Measurements from ENCODE around the gene CCL20.

- TF ChIP-seq SIN3A (IDR thresholded peaks at IDR 0.05; ENCODE audit: borderline replicate concordance, insufficient read depth, low read length): no peak
- TF ChIP-seq TAF1 (IDR thresholded peaks at IDR 0.05; ENCODE audit: borderline replicate concordance, insufficient read depth, low read length): no peak
- TF ChIP-seq POLR2AphosphoS5 (IDR thresholded peaks at IDR 0.05; ENCODE audit: low read depth, low read length): no peak
- no peak for TF ChIP-seq REST (IDR thresholded peaks at IDR 0.05; ENCODE audit: insufficient read depth in 1 of 2, low read depth in 2 of 2, low read length in 2 of 2)
These were observed 17.5 kb upstream of the CCL20 start for GRCh38 chr2:227796045-227796711.

Data from PFSK-1 (cell line).